Fibroblast of skin of scalp (primary cell): Measurements from ENCODE around the gene RBM33.

ENCODE experiments used
- DNase-seq: peaks from one replicate; pipeline ENCODE4 v3.0.0-alpha.2; 2013

The RBM33 gene

DNA sequence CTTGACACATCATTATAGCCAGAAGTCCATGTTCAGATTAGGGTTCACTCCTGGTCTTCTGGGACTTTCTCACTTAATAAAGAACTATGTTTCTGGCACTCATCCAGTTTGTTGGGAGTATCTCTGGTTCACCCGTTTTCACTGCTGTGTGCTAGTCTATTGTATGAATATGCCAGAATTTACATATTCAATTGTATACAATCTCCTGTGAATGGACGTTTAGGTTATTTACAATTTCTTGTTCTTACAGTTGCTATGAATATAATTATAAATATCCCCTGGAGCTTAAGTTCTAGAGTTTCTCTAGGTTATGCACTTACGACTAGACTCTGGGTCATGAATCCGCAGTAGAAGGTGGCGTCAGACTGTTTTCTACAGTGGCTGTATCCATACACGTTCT lies 20.0 kb upstream of the RBM33 start:
- no peak for DNase-seq

DNA sequence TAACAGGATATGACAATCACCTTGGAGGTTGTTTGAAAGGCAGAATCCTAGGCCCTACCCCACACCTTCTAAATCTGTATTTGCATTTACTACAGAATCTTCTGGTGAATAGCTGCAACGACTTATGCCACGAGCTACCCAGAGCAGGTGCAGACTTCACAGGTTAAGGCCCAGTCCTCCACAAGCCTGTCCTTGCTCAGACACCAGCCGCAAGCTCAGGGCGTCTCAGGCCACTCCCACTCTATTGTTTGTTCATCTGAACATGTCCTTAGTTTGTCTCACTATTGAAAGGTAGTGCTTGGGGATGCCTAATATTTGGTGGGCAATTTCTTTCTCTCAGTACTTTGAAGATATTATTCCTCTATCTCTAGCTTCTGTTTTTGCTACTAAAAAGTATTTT lies 18.9 kb upstream of the RBM33 start:
- DNase-seq: no peak

DNA sequence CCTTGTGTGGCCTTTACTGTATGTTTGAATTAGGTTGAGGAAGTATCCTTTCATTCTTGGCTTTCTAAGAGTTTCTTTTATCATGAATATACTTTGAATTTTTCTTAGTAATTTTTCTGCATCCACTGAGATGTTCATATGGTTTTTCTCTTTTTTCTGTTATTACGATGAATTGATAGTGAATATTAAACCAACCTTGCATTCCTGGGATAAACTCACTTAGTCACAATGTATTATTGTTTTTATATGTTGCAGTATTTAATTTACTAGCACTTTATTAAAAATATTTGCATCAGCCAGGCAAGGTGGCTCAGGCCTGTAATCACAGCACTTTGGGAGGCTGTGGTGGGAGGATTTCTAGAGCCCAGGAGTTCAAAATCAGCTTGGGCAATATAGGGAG lies 15.3 kb upstream of the RBM33 start:
- no peak for DNase-seq

DNA sequence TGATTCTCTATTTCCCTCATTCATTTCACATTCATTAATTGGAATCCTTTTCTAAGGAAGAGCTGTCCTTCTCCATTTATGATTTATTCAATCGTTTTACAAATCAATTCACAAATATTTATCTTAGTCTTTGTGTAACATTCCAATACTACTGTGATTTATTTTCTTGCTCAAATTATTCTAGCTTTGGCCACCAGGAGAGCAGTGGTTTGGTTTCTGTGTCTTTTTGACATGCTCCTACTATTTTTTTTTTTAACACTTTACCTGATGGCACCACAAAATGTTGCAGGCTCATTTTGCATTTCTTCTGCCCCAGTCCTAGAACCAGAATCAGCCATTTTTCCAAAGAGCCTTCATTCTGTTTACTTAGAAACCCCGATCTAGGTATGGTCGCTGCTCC lies 13.3 kb upstream of the RBM33 start:
- DNase-seq: no peak

GRCh38 chr7:155635817-155636216 lies 8.6 kb upstream of the RBM33 start:
- DNase-seq: no peak

DNA sequence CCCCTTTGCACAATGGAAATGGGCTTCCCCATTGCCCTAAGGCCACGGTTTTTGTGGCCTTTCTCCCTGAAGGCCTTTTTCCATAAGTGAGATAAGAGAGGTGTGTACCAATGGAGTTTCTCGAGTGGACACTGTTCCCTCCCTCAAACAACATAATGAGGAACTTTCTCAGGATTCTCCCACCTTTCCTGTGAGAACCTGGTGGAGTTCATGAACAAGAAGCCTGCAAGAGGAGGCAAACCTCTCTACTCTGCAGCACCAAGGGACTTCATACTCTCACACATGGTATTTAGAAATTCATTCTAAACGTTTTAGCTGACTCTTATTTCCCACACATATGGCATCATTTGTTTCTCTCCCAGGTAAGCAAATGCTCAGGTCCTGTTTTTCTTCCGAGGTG lies 7.3 kb upstream of the RBM33 start:
- no peak for DNase-seq

DNA sequence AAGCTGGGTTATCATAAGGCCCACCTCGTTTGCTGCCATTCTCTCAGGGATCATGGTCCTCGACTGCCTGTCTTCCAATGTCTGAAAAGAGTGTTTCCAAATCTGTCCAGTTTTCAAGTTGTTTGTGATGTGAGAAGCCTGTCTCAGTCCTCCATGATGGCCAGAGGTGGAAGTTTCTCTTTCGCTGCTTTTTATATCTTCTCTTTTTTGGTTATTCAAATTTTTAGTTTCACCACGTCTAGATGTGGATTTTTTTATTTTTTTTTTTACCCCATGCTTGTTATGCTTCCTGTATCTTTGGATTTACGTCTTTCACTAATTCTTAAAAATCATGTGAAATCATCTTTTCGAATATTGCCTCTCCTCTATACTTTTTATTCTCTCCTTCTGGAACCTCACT lies 6.1 kb upstream of the RBM33 start:
- DNase-seq: no peak

GRCh38 chr7:155639958-155640520 lies 4.4 kb upstream of the RBM33 start:
- no peak for DNase-seq

DNA sequence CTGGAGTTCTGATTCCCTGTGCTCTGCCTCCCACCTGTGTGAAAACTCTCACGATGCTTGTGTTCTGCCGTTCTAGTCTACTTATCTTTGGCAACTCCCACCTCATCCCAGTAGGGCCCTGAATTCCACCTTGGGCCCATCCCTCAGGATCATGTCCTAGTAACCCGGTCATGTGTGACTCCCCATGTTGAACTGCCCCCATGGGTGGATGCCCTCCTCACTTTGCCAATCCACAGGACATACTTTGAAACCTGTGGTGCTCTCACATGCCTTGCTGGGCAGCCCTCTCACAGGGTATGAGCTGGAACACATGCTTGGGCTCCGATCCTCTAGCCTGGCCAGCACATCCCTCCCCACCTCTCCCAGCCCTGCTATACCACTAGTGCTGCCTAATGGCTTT lies 3.8 kb upstream of the RBM33 start:
- no peak for DNase-seq

- DNase-seq: no peak
Measured at GRCh38 chr7:155643804-155644177, 670 bp upstream of the RBM33 start.

DNA sequence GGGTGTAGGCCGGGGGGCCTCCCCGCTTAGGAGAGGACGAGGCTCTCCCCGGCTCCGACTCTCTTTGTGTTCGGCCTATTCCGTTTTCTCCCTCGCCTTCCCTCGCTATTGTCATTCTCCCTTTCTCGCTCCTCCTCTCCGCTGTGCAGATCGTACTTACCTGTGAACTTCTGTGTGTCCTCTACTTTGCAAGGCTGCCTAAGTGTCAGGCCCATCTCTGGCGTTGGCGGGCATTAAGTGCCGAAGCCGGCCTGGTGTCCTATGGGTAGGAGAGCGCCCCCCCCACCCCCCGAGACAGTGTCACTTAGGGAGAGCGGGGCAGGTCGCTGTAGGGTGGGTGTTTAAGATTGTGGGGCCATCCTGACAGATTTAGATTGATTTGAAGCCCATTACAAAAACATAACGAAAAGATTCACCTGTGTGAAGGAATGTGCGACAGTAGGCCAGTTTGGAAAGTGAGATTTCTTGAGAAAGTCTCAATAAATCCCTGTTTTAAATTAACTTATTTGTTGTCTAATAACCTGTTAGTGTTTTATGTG lies 579 bp downstream of the RBM33 start:
- DNase-seq: peak; percentile 42

DNA sequence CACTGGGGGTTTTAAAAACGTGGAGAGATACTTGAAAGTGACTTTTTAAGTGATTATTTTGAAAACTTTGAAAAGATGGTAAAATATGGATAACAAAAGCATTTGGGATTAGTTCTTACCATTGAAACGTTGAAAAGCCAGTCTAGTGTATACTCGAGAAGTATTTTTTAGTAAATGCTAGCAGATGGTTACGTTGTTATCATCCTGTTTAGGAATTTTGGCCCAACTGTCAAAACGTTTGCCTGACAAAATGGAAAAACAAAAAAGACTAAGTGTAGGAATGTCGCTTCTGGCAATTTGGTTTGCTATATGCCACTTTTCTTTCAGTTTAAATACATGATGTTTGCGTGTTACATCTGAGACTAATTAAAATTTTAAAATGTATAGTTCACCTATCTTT lies 1.2 kb downstream of the RBM33 start:
- no peak for DNase-seq

DNA sequence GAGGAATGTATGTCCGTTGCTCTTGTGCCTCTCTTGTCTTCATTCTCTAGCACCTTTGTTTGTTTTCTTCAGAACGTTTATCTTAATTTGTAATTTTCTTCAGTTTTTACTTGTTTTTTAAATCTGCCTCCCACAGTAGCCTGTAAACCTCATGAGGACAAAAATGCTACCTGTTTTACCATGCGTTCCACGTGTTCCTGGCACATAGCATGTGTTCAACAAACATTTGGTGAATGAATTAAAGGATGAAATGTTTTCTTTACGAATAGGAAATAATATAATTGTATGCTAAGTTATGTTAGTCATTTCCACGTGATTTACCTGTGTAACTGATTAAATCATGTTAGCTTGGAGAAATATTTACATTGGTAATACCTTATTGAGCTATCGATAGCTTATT lies 2.2 kb downstream of the RBM33 start:
- no peak for DNase-seq

- DNase-seq: no peak
Measured at GRCh38 chr7:155647302-155647701, 2.8 kb downstream of the RBM33 start.

- no peak for DNase-seq
Measured at GRCh38 chr7:155647734-155648133, 3.3 kb downstream of the RBM33 start.

- no peak for DNase-seq
Measured at GRCh38 chr7:155648752-155649339, 4.4 kb downstream of the RBM33 start.

DNA sequence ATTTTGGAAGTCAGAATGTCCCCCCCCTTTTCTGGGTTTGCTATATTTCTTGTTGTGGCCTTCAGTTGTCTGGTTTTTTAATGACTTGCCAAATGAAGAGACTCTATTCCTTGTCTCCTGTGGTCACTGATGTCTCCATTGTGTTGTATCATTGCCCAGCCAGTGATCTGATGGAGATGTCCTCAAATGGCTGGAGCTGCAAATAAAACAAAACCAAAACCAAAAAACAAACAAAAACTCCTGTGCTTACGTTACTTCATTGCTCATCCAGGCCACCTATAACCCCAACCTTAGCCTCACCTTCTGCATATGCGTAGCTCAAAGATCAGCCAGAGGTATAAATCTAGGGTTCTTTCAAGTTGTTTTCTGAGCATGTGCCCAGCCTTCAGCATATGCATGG lies 5.1 kb downstream of the RBM33 start:
- no peak for DNase-seq

DNA sequence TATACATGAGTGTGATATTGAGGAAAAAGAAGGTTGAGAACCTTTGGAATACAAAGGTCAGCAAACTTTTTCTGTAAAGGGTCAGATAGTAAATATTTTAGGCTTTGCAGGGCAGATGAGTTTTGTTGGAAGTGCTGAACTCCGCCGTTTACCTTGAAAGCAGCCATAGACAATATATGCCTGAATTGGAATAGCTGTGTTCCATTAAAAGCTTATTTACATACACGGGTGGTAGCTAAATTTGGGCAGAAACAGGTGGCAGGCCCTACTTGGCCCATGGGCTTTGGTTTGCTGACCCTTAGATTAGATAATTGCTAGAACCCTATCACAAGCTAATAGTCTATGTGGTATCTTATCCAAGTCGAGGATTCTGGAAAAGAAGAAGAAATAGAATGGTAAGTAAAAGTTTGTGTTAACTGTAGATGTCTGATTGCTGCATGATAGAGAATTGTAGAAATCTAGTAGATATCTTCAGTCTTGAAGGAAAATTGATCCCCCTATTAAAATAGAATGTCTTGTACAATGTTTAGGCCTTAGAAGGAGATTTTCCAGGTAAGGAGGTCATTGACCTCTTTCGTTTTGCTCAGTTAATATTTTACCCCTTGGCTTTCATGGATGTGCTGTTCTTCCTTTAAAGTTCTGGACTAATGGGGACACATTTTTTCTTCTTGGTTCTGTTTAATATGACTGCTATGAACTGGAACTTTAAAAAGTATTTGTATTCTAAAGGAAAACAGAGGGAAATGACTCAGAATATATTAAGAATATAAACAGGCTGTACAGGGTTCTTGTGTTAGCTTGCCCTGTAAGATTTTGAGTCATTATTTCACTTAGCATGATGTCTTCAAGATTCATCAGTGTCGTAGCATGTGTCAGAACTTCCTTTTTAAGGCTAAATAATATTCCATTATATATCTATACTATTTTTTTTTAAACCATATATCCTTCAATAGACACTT lies 8.0 kb downstream of the RBM33 start:
- DNase-seq: no peak

DNA sequence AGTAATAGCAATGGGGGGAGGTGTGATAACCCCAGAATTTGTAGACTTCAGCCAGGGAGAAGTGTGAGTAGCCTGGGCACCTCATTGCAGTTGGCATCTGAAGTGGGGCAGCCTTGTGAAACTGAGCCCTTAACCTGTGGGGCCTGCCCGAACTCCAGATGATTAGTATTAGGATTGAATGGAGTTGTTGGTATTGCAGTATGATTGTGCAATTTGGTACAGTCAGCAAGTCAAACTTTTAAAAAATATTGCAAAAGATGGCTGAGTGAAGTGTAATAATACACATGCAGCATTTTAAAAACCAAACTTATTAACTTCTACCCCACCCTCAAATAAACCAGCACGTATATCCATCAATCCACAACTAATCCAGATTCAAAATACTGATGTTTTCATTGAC lies 9.3 kb downstream of the RBM33 start:
- DNase-seq: peak; percentile 26

- DNase-seq: no peak
Measured at GRCh38 chr7:155656891-155657290, 12.4 kb downstream of the RBM33 start.

GRCh38 chr7:155660059-155660757 lies 15.7 kb downstream of the RBM33 start:
- no peak for DNase-seq

DNA sequence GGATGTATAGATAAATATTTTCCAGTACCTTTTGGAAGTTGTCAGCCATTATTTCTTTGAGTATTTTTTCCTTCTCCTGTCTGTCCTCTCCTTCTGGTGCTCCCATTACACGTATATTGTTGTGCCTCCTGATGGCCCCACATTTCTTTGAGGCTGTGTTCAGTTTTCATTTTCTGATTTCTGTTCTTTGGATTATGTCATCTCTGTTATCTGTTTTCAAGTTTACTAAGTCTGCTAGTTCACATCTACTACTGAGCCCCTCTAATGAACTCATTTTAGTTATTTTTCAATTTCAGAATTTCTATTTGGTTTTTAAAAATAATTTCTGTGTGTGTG lies 16.3 kb downstream of the RBM33 start:
- no peak for DNase-seq

DNA sequence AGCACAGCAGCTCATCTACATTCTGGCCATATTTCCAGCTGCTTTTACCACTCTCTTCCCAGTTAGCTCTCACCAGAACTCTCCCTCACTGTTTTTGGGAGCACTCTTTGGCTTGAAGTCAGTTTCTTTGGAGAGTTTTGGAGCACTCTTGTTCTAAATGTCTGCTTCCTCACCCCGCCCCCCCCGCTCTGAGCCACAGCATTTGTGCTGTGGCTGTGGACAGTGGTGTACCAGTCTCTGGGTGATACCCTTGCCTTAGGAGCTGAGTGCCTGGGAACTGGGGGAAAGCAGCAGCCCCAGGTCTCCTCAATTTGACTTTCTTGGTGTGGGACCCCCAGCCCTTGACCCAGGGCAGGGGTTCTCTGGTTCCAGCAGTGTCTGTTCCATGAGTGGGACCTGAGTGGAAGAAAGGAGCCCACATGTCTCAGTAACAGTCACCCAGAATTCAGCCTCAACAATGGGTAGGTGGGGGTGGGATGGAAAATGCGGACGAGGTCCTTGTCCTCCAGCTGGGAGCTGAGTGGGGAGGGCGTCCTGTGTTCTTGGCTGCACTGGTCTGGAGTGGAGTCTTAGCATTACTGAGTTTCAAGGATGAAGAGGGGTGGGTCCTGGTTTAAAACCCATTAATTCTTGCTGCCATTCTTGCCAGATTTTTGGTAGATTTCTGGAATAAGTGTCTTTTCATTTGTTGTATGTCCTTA lies 18.0 kb downstream of the RBM33 start:
- no peak for DNase-seq
